GM23338 (cell line): ENCODE results near the gene TUBA8. TPM values are rescaled to one million over a fixed set of nuclear protein-coding genes. Genes with fewer than 3 reads are reported as not detected.

ENCODE experiments used
- ATAC-seq: fragments of 200-7000 bp; cut with Tn5 transposase; 3 replicates; pipeline ENCODE4 v1.9.1; 2020
- DNase-seq: peaks from one replicate; pipeline ENCODE4 v3.0.0-alpha.2; 2015; ENCODE audit warnings: low spot score
- H2AFZ ChIP-seq: fragments of 200-600 bp; sonication (generic); 2 replicates; pipeline ENCODE4 v1.8.0; 2016; ENCODE audit warnings: antibody characterized with exemption, mild to moderate bottlenecking, moderate library complexity
- H3F3A ChIP-seq: fragments of 200-600 bp; sonication (generic); replicated peaks from 2 replicates; pipeline ENCODE4 v1.8.0; 2017; ENCODE audit warnings: antibody characterized with exemption, mixed run types, low read depth
- H3K27ac ChIP-seq: fragments of 200-600 bp; sonication (generic); 2 replicates; pipeline ENCODE4 v1.6.1; 2016; ENCODE audit warnings: low read depth
- H3K27me3 ChIP-seq: fragments of 200-600 bp; sonication (generic); 2 replicates; pipeline ENCODE4 v1.8.0; 2016; ENCODE audit warnings: mild to moderate bottlenecking, mixed run types, moderate library complexity; ENCODE audit not compliant: insufficient read depth
- H3K36me3 ChIP-seq: fragments of 200-600 bp; sonication (generic); 2 replicates; pipeline ENCODE4 v1.8.0; 2016; ENCODE audit warnings: mild to moderate bottlenecking; ENCODE audit not compliant: insufficient read depth
- H3K4me1 ChIP-seq: fragments of 200-600 bp; sonication (generic); 2 replicates; pipeline ENCODE4 v1.8.0; 2016; ENCODE audit warnings: mild to moderate bottlenecking, moderate library complexity; ENCODE audit not compliant: insufficient read depth
- H3K4me2 ChIP-seq: fragments of 200-600 bp; sonication (generic); 2 replicates; pipeline ENCODE4 v1.7.1; 2017; ENCODE audit warnings: mixed run types
- H3K4me3 ChIP-seq: fragments of 200-600 bp; sonication (generic); 2 replicates; pipeline ENCODE4 v1.6.1; 2016; ENCODE audit warnings: mixed run types
- H3K79me2 ChIP-seq: fragments of 200-600 bp; sonication (generic); replicated peaks from 2 replicates; pipeline ENCODE4 v1.8.0; 2017; ENCODE audit warnings: mild to moderate bottlenecking; ENCODE audit not compliant: insufficient read depth
- H3K9me2 ChIP-seq: fragments of 200-600 bp; sonication (generic); 2 replicates; pipeline ENCODE4 v1.8.0; 2017; ENCODE audit not compliant: insufficient read depth
- H4K20me1 ChIP-seq: fragments of 200-600 bp; sonication (generic); replicated peaks from 2 replicates; pipeline ENCODE4 v1.8.0; 2017; ENCODE audit warnings: mild to moderate bottlenecking; ENCODE audit not compliant: insufficient read depth
- H3K27ac Mint-ChIP-seq: 2 replicates; pipeline ENCODE4 v1.8.0; 2020; ENCODE audit warnings: inconsistent platforms, mild to moderate bottlenecking, moderate library complexity, mixed read lengths
- H3K27me3 Mint-ChIP-seq: 3 replicates; pipeline ENCODE4 v1.8.0; 2022; ENCODE audit warnings: low read depth, mild to moderate bottlenecking, moderate library complexity, mixed read lengths, inconsistent platforms; ENCODE audit not compliant: insufficient read depth, poor library complexity
- H3K36me3 Mint-ChIP-seq: 3 replicates; pipeline ENCODE4 v1.8.0; 2021; ENCODE audit warnings: low read depth, mild to moderate bottlenecking, inconsistent platforms, moderate library complexity, mixed read lengths
- H3K4me1 Mint-ChIP-seq: 3 replicates; pipeline ENCODE4 v1.8.0; 2020; ENCODE audit warnings: mild to moderate bottlenecking, inconsistent platforms, mixed read lengths
- H3K4me3 Mint-ChIP-seq: 3 replicates; pipeline ENCODE4 v1.8.0; 2021; ENCODE audit warnings: moderate library complexity, mild to moderate bottlenecking, inconsistent platforms, mixed read lengths
- H3K9me3 Mint-ChIP-seq: 3 replicates; pipeline ENCODE4 v1.8.0; 2020; ENCODE audit warnings: moderate library complexity, mild to moderate bottlenecking, inconsistent platforms, mixed read lengths
- CREB1 ChIP-seq: fragments of 250-450 bp; sonication (Bioruptor Pico); IDR thresholded peaks from 2 replicates; pipeline ENCODE4 v1.5.0; 2020; ENCODE audit warnings: low read depth, mild to moderate bottlenecking, moderate library complexity
- EZH2 ChIP-seq: fragments of 200-600 bp; sonication (generic); IDR thresholded peaks from one replicate; pipeline ENCODE4 v1.8.0; 2017; ENCODE audit warnings: antibody characterized with exemption, mild to moderate bottlenecking, low read depth; ENCODE audit not compliant: unreplicated experiment
- EZH2phosphoT487 ChIP-seq: fragments of 200-600 bp; sonication (generic); IDR thresholded peaks from one replicate; pipeline ENCODE4 v1.8.1; 2018; ENCODE audit warnings: antibody characterized with exemption; ENCODE audit not compliant: unreplicated experiment
- JUNB ChIP-seq: IDR thresholded peaks from one replicate; pipeline ENCODE4 v1.6.1; 2016; ENCODE audit warnings: antibody characterized with exemption; ENCODE audit not compliant: unreplicated experiment
- NANOG ChIP-seq: IDR thresholded peaks from 2 replicates; pipeline ENCODE4 v1.6.1; 2016; ENCODE audit warnings: antibody characterized with exemption, borderline replicate concordance
- STAT1 ChIP-seq: IDR thresholded peaks from one replicate; pipeline ENCODE4 v1.6.1; 2016; ENCODE audit warnings: antibody characterized with exemption; ENCODE audit not compliant: unreplicated experiment
- ZNF114 ChIP-seq: fragments of 250-450 bp; sonication (Bioruptor Pico); IDR thresholded peaks from 2 replicates; pipeline ENCODE4 v1.5.0; 2020; ENCODE audit warnings: mild to moderate bottlenecking, moderate library complexity
- ZNF331 ChIP-seq: fragments of 250-450 bp; sonication (Bioruptor Pico); IDR thresholded peaks from 2 replicates; pipeline ENCODE4 v1.5.0; 2020; ENCODE audit warnings: low read depth, mild to moderate bottlenecking, moderate library complexity
- polyA plus RNA-seq: library from polyadenylated mRNA; unstranded; fragments of >200 nt; fragmentation: Nextera tagmentation; extraction: Ambion mirVana; gene quantifications from 2 replicates; pipeline ENCODE4 v1.2.1, GENCODE V29; 2016
- total RNA-seq: library from RNA; depleted of rRNA; stranded (reverse); fragments of >200 nt; shearing (Covaris generic); gene quantifications from 2 replicates; pipeline ENCODE4 v1.2.3, GENCODE V29; 2014
- TF ChIP-seq, protein P1 (sequence below): IDR thresholded peaks from one replicate; pipeline ENCODE4 v1.6.1; 2018; ENCODE audit warnings: antibody characterized with exemption; ENCODE audit not compliant: unreplicated experiment
- TF ChIP-seq, protein P2 (sequence below): IDR thresholded peaks from 2 replicates; pipeline ENCODE4 v1.6.1; 2016; ENCODE audit warnings: antibody characterized with exemption
- TF ChIP-seq, protein P3 (sequence below), 2 experiments: fragments of 200-600 bp in 1 of 2; sonication (generic) in 1 of 2; conservative IDR thresholded peaks; 2 replicates each; pipeline versions ENCODE4 v1.5.1 to v1.6.1; 2016 to 2017; ENCODE audit warnings: antibody characterized with exemption in 2 of 2, low read depth in 2 of 2, mild to moderate bottlenecking in 2 of 2, moderate library complexity in 1 of 2

The TUBA8 gene
- total and polyA plus RNA-seq, 2 experiments from 2014 or later = 0.31 to 0.48 TPM

DNA sequence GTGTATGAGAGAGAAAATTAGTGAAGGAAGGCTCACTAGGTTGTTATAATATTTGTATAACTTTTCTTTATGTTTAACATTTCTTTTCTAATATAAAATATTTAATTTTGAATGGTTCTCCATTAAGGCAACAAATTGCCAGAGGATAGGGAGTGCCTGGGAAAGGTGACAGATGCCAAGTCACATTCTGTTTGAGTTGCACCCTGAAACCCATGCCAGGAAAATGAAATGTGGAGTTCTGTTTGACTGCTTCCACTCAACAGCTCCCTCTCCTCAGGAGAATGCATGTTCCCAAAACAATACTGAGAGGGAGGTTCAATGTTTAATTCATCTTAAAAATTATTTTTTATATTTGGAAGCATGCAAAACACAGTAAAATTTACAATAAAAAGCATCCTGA lies 33.5 kb downstream of the TUBA8 start (continued):
- TF ChIP-seq JUNB = no peak
- TF ChIP-seq NANOG = no peak
- TF ChIP-seq EZH2phosphoT487 = no peak

DNA sequence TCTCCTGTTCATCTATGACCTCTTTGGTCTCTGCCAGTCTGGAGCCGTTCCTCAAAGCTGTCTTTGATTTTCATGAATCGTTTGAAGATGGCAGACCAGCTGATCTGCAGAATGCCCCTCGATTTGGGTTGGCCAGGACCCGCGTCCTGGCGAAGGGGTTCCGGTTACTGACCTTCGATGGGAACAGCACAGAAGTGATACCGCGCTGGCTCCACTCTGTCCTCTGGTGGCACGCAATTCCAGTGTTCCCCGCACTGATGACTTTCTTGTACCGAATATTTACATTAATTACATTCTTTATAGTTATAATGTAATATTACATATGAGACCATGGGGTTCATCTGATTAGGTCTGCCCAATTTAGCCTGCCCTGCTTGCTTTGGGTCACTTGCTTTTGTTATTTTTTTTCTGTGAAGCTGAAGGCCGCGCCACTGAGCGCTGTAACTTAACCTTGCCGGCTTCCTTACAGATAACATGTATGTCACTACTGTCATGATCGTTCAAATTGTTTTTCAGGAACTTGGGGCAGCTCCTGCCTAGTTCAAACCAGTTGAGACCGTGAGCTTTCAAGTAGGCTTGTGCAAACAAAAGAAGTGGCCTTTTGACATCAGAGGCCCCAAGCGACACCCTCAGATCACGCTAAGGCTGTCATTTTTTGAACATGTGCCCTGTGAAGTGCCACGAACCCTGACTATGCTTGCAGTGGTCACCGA lies 35.2 kb downstream of the TUBA8 start:
- TF ChIP-seq EZH2 = no peak
- peaks cover 6% of the 10 kb centered on the region for H3K36me3 Mint-ChIP-seq
- no peaks in the 10 kb centered on the region for H3K36me3 ChIP-seq
- H3K4me1 Mint-ChIP-seq = peaks cover 12% of the 10 kb centered on the region; the same call in 2 of the 3 replicates
- no peaks in the 10 kb centered on the region for H4K20me1 ChIP-seq
- no peak overlapping the region for H2AFZ ChIP-seq
- H3F3A ChIP-seq = no peaks in the 10 kb centered on the region; the same call in 1 of the 2 replicates
- no peak overlapping the region for H3K4me3 Mint-ChIP-seq
- no peaks in the 10 kb centered on the region for H3K9me2 ChIP-seq
- peaks cover 9% of the 10 kb centered on the region; the same call in 1 of the 2 replicates for H3K4me1 ChIP-seq
- no peak for ATAC-seq
- no peak overlapping the region for H3K27ac ChIP-seq
- no peaks in the 10 kb centered on the region for H3K79me2 ChIP-seq
- H3K27me3 ChIP-seq = peaks cover 4% of the 10 kb centered on the region; the same call in 1 of the 2 replicates
- no peak overlapping the region for H3K4me2 ChIP-seq
- H3K27ac Mint-ChIP-seq = no peak overlapping the region
- no peak overlapping the region for H3K4me3 ChIP-seq
- peaks cover 14% of the 10 kb centered on the region for H3K27me3 Mint-ChIP-seq
- H3K9me3 Mint-ChIP-seq = peaks cover 4% of the 10 kb centered on the region
- DNase-seq = no peak

DNA sequence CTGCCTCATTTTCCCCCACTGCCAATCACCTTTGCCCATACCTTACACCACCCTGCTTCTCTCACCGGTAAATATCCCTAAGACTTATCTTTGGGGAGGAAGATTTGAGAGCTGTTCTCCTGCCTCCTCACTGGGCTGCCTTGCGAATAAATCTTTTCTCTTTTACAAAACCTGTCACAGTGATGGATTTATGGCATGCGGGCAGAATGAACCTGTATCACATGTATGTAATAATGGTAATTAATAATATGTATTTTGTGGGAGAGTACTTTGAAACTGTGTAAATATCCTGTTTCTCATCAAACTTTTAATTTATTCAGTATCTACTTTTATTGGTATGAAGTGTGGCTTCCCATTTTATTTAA lies 35.8 kb downstream of the TUBA8 start:
- no peaks in the 10 kb centered on the region for H3K79me2 ChIP-seq
- peaks cover 9% of the 10 kb centered on the region; the same call in 1 of the 2 replicates for H3K4me1 ChIP-seq
- Mint-ChIP-seq H3K27ac (no peak overlapping the region), H3K4me1 (peaks cover 14% of the 10 kb centered on the region; the same call in 2 of the 3 replicates), H3K27me3 (peaks cover 15% of the 10 kb centered on the region), H3K9me3 (peaks cover under 1% of the 10 kb centered on the region), H3K4me3 (no peak overlapping the region), H3K36me3 (peaks cover 1% of the 10 kb centered on the region)
- no peak for DNase-seq
- H3F3A ChIP-seq = no peaks in the 10 kb centered on the region; the same call in 1 of the 2 replicates
- H3K27me3 ChIP-seq = peaks cover 4% of the 10 kb centered on the region; the same call in 1 of the 2 replicates
- no peaks in the 10 kb centered on the region for H3K9me2 ChIP-seq
- no peak for ATAC-seq
- TF ChIP-seq EZH2phosphoT487 = no peak
- no peak for TF ChIP-seq JUNB
- TF ChIP-seq, protein P1, sequence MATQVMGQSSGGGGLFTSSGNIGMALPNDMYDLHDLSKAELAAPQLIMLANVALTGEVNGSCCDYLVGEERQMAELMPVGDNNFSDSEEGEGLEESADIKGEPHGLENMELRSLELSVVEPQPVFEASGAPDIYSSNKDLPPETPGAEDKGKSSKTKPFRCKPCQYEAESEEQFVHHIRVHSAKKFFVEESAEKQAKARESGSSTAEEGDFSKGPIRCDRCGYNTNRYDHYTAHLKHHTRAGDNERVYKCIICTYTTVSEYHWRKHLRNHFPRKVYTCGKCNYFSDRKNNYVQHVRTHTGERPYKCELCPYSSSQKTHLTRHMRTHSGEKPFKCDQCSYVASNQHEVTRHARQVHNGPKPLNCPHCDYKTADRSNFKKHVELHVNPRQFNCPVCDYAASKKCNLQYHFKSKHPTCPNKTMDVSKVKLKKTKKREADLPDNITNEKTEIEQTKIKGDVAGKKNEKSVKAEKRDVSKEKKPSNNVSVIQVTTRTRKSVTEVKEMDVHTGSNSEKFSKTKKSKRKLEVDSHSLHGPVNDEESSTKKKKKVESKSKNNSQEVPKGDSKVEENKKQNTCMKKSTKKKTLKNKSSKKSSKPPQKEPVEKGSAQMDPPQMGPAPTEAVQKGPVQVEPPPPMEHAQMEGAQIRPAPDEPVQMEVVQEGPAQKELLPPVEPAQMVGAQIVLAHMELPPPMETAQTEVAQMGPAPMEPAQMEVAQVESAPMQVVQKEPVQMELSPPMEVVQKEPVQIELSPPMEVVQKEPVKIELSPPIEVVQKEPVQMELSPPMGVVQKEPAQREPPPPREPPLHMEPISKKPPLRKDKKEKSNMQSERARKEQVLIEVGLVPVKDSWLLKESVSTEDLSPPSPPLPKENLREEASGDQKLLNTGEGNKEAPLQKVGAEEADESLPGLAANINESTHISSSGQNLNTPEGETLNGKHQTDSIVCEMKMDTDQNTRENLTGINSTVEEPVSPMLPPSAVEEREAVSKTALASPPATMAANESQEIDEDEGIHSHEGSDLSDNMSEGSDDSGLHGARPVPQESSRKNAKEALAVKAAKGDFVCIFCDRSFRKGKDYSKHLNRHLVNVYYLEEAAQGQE = no peak
- no peak for TF ChIP-seq ZNF331 (CRISPR knock-in tag)
- TF ChIP-seq ZNF114 (CRISPR knock-in tag) = no peak
- TF ChIP-seq CREB1 (CRISPR knock-in tag) = no peak
- TF ChIP-seq EZH2 = no peak
- TF ChIP-seq, protein P2, sequence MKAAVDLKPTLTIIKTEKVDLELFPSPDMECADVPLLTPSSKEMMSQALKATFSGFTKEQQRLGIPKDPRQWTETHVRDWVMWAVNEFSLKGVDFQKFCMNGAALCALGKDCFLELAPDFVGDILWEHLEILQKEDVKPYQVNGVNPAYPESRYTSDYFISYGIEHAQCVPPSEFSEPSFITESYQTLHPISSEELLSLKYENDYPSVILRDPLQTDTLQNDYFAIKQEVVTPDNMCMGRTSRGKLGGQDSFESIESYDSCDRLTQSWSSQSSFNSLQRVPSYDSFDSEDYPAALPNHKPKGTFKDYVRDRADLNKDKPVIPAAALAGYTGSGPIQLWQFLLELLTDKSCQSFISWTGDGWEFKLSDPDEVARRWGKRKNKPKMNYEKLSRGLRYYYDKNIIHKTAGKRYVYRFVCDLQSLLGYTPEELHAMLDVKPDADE = no peak
- TF ChIP-seq STAT1 = no peak
- TF ChIP-seq, protein P3, sequence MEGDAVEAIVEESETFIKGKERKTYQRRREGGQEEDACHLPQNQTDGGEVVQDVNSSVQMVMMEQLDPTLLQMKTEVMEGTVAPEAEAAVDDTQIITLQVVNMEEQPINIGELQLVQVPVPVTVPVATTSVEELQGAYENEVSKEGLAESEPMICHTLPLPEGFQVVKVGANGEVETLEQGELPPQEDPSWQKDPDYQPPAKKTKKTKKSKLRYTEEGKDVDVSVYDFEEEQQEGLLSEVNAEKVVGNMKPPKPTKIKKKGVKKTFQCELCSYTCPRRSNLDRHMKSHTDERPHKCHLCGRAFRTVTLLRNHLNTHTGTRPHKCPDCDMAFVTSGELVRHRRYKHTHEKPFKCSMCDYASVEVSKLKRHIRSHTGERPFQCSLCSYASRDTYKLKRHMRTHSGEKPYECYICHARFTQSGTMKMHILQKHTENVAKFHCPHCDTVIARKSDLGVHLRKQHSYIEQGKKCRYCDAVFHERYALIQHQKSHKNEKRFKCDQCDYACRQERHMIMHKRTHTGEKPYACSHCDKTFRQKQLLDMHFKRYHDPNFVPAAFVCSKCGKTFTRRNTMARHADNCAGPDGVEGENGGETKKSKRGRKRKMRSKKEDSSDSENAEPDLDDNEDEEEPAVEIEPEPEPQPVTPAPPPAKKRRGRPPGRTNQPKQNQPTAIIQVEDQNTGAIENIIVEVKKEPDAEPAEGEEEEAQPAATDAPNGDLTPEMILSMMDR (conservative IDR thresholded peaks at IDR 0.05; ENCODE audit: low read depth in 2 of 2) = no peak
- H3K27ac ChIP-seq = no peak overlapping the region
- no peak overlapping the region for H3K4me3 ChIP-seq
- H4K20me1 ChIP-seq = no peaks in the 10 kb centered on the region
- no peak overlapping the region for H3K4me2 ChIP-seq
- no peak overlapping the region for H2AFZ ChIP-seq
- H3K36me3 ChIP-seq = no peaks in the 10 kb centered on the region
